Measurements from ENCODE around the gene TMEM147. TPM values are rescaled to one million over a fixed set of nuclear protein-coding genes. Genes with fewer than 3 reads are reported as not detected.

TMEM147 gene
- total and polyA plus RNA-seq, 2 of the 13 experiments (the other 11 are each of a cell fraction or from before 2014, with no cell fraction given), result 141 to 176 TPM

- no peak for TF ChIP-seq ZNF234 (CRISPR knock-in tag; conservative IDR thresholded peaks at IDR 0.05)
- no peak for TF ChIP-seq NKX3-1 (CRISPR knock-in tag; IDR thresholded peaks at IDR 0.05)
- TF ChIP-seq ZNF274 (CRISPR knock-in tag; IDR thresholded peaks at IDR 0.05), result no peak
- TF ChIP-seq, protein P1, sequence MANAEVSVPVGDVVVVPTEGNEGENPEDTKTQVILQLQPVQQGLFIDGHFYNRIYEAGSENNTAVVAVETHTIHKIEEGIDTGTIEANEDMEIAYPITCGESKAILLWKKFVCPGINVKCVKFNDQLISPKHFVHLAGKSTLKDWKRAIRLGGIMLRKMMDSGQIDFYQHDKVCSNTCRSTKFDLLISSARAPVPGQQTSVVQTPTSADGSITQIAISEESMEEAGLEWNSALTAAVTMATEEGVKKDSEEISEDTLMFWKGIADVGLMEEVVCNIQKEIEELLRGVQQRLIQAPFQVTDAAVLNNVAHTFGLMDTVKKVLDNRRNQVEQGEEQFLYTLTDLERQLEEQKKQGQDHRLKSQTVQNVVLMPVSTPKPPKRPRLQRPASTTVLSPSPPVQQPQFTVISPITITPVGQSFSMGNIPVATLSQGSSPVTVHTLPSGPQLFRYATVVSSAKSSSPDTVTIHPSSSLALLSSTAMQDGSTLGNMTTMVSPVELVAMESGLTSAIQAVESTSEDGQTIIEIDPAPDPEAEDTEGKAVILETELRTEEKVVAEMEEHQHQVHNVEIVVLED (CRISPR knock-in tag; IDR thresholded peaks at IDR 0.05; ENCODE audit: borderline replicate concordance), result no peak
- TF ChIP-seq GFI1 (CRISPR knock-in tag; IDR thresholded peaks at IDR 0.05; ENCODE audit: borderline replicate concordance), result no peak
- no peak for TF ChIP-seq ZNF549 (CRISPR knock-in tag; IDR thresholded peaks at IDR 0.05)
- TF ChIP-seq ZNF34 (CRISPR knock-in tag; IDR thresholded peaks at IDR 0.05; ENCODE audit: borderline replicate concordance), result no peak
- TF ChIP-seq ZFYVE20 (CRISPR knock-in tag; IDR thresholded peaks at IDR 0.05; ENCODE audit: borderline replicate concordance, low read depth), result no peak
- no peak for TF ChIP-seq SMAD1 (CRISPR knock-in tag; IDR thresholded peaks at IDR 0.05; ENCODE audit: borderline replicate concordance, low read depth)
- TF ChIP-seq POLR2G (IDR thresholded peaks at IDR 0.05; ENCODE audit: low read depth, low read length), result no peak
- TF ChIP-seq, protein P2, sequence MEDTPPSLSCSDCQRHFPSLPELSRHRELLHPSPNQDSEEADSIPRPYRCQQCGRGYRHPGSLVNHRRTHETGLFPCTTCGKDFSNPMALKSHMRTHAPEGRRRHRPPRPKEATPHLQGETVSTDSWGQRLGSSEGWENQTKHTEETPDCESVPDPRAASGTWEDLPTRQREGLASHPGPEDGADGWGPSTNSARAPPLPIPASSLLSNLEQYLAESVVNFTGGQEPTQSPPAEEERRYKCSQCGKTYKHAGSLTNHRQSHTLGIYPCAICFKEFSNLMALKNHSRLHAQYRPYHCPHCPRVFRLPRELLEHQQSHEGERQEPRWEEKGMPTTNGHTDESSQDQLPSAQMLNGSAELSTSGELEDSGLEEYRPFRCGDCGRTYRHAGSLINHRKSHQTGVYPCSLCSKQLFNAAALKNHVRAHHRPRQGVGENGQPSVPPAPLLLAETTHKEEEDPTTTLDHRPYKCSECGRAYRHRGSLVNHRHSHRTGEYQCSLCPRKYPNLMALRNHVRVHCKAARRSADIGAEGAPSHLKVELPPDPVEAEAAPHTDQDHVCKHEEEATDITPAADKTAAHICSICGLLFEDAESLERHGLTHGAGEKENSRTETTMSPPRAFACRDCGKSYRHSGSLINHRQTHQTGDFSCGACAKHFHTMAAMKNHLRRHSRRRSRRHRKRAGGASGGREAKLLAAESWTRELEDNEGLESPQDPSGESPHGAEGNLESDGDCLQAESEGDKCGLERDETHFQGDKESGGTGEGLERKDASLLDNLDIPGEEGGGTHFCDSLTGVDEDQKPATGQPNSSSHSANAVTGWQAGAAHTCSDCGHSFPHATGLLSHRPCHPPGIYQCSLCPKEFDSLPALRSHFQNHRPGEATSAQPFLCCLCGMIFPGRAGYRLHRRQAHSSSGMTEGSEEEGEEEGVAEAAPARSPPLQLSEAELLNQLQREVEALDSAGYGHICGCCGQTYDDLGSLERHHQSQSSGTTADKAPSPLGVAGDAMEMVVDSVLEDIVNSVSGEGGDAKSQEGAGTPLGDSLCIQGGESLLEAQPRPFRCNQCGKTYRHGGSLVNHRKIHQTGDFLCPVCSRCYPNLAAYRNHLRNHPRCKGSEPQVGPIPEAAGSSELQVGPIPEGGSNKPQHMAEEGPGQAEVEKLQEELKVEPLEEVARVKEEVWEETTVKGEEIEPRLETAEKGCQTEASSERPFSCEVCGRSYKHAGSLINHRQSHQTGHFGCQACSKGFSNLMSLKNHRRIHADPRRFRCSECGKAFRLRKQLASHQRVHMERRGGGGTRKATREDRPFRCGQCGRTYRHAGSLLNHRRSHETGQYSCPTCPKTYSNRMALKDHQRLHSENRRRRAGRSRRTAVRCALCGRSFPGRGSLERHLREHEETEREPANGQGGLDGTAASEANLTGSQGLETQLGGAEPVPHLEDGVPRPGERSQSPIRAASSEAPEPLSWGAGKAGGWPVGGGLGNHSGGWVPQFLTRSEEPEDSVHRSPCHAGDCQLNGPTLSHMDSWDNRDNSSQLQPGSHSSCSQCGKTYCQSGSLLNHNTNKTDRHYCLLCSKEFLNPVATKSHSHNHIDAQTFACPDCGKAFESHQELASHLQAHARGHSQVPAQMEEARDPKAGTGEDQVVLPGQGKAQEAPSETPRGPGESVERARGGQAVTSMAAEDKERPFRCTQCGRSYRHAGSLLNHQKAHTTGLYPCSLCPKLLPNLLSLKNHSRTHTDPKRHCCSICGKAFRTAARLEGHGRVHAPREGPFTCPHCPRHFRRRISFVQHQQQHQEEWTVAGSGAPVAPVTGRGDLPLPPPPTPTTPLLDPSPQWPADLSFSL (CRISPR knock-in tag; IDR thresholded peaks at IDR 0.05), result no peak
- TF ChIP-seq E2F2 (CRISPR knock-in tag; IDR thresholded peaks at IDR 0.05; ENCODE audit: borderline replicate concordance), result no peak
- TF ChIP-seq PAWR (CRISPR knock-in tag; IDR thresholded peaks at IDR 0.05; ENCODE audit: borderline replicate concordance), result no peak
- peak; percentile 42; the same call in 1 of the 2 replicates for TF ChIP-seq KLF12 (CRISPR knock-in tag; IDR thresholded peaks at IDR 0.05; ENCODE audit: borderline replicate concordance)
- no peak for TF ChIP-seq ZMYM3 (CRISPR knock-in tag; IDR thresholded peaks at IDR 0.05)
- no peak for TF ChIP-seq CBX2 (IDR thresholded peaks at IDR 0.05; ENCODE audit: low read depth, low read length)
- no peak for TF ChIP-seq CBX2 (CRISPR knock-in tag; IDR thresholded peaks at IDR 0.05; ENCODE audit: low read depth)
- 0 out of 2 replicates have a peak, but pooled peaks have one; percentile 28 for TF ChIP-seq ZFP90 (CRISPR knock-in tag; IDR thresholded peaks at IDR 0.05; ENCODE audit: borderline replicate concordance)
- TF ChIP-seq TEF (CRISPR knock-in tag; IDR thresholded peaks at IDR 0.05), result no peak
Measured at GRCh38 chr19:35557539-35558399, 12.3 kb downstream of the TMEM147 start (continued).

Measured in HepG2 (cell line).